ENCODE results near the gene NR6A1. TPM values are rescaled to one million over a fixed set of nuclear protein-coding genes. Genes with fewer than 3 reads are reported as not detected.

Gene NR6A1
- total and polyA plus RNA-seq, 2 experiments from 2014 or later, result 44.2 to 139 TPM

DNA sequence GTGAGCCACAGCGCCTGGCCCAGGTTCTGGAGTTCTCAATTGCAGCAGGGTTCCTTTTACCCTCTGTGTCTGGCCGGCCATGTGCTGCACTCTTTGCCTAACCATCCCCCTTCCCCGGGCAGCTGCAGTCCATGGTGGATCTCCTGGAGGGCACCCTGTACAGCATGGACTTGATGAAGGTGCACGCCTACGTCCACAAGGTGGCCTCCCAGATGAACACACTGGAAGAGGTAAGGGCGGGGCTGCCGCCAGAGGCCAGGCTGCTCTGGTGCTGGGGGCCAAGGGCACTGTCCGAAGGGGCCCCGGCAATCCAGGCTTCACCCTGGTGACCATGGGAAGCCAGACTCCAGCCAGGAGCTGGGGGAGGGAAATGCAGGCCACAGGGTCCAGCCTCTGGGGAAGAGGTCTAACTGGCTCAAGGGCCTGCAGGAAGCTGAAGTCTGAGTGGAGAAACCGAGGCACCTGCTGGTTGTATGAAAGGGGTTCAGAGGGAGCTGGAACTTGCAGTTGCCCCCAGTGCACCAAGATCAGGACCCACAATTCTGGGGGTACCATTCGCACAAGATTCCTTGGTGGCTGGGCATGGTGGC, 23.9 kb upstream of the NR6A1 start:
- Histone ChIP-seq H2AFZ (no peak overlapping the region), H3K27ac (ENCODE audit: low read depth) (0 out of 2 replicates have a peak overlapping the region, but pooled peaks have one; percentile 3), H3K27me3 (ENCODE audit: insufficient read depth) (no peaks in the 10 kb centered on the region), H3K79me2 (replicated peaks; ENCODE audit: insufficient read depth) (no peaks in the 10 kb centered on the region), H3K9me2 (ENCODE audit: insufficient read depth) (no peaks in the 10 kb centered on the region), H3K4me2 (no peak overlapping the region), H3K4me3 (no peak overlapping the region), H3K4me1 (ENCODE audit: insufficient read depth) (no peaks in the 10 kb centered on the region), H3F3A (replicated peaks; ENCODE audit: low read depth) (no peaks in the 10 kb centered on the region), H4K20me1 (replicated peaks; ENCODE audit: insufficient read depth) (no peaks in the 10 kb centered on the region), H3K36me3 (ENCODE audit: insufficient read depth) (no peaks in the 10 kb centered on the region)
- TF ChIP-seq, protein P1, sequence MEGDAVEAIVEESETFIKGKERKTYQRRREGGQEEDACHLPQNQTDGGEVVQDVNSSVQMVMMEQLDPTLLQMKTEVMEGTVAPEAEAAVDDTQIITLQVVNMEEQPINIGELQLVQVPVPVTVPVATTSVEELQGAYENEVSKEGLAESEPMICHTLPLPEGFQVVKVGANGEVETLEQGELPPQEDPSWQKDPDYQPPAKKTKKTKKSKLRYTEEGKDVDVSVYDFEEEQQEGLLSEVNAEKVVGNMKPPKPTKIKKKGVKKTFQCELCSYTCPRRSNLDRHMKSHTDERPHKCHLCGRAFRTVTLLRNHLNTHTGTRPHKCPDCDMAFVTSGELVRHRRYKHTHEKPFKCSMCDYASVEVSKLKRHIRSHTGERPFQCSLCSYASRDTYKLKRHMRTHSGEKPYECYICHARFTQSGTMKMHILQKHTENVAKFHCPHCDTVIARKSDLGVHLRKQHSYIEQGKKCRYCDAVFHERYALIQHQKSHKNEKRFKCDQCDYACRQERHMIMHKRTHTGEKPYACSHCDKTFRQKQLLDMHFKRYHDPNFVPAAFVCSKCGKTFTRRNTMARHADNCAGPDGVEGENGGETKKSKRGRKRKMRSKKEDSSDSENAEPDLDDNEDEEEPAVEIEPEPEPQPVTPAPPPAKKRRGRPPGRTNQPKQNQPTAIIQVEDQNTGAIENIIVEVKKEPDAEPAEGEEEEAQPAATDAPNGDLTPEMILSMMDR (conservative IDR thresholded peaks at IDR 0.05; ENCODE audit: low read depth in 2 of 2), result peak; percentile 24 to 55; a peak in 2 of 4 replicates
- TF ChIP-seq CREB1 (CRISPR knock-in tag; IDR thresholded peaks at IDR 0.05; ENCODE audit: low read depth), result no peak
- no peaks in the 10 kb centered on the region for H3K36me3 Mint-ChIP-seq (ENCODE audit: low read depth)
- H3K4me1 Mint-ChIP-seq, result peaks cover 4% of the 10 kb centered on the region; the same call in 1 of the 3 replicates
- no peak overlapping the region for H3K4me3 Mint-ChIP-seq
- H3K27me3 Mint-ChIP-seq (ENCODE audit: insufficient read depth, low read depth, poor library complexity), result peaks cover 3% of the 10 kb centered on the region
- H3K9me3 Mint-ChIP-seq, result no peaks in the 10 kb centered on the region
- H3K27ac Mint-ChIP-seq, result no peak overlapping the region
- ATAC-seq, result peak; percentile 35
- no peak for DNase-seq (ENCODE audit: low spot score)

DNA sequence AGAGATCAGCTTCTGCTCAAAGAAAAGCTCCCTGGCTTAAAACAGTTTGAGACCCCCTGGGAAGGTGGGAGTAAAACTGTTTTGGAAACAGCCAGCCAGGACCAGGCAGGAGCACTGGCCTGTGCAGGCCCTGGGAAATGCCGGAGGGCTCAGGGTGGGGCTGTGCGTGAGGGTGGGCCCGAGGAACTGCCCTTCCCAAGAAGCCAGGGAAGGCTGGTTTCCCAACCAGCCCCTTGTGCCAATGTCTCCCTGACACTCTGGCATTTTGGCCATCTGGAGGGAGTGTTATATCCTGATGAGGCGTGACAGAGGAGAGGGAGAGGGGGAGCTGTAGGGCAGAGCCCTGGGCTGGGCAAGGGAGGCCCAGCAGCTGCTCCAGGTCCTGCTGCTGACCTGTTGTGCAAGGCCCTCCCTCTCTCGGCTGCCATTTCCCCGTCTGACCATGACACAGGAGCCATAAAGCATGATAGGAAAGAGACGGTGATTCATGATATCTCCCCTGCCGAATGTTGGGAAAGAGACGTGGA, 22.0 kb upstream of the NR6A1 start:
- TF ChIP-seq POLR2AphosphoS5 (IDR thresholded peaks at IDR 0.05; ENCODE audit: low read depth), result no peak
- no peak for TF ChIP-seq ZNF114 (CRISPR knock-in tag; IDR thresholded peaks at IDR 0.05)
- TF ChIP-seq, protein P1 (conservative IDR thresholded peaks at IDR 0.05; ENCODE audit: low read depth in 2 of 2), result no peak
- no peak for TF ChIP-seq NANOG (IDR thresholded peaks at IDR 0.05; ENCODE audit: borderline replicate concordance)
- TF ChIP-seq ZNF331 (CRISPR knock-in tag; IDR thresholded peaks at IDR 0.05; ENCODE audit: low read depth), result no peak
- ATAC-seq (peak; percentile 44), DNase-seq (ENCODE audit: low spot score) (no peak)
- Histone ChIP-seq H4K20me1 (replicated peaks; ENCODE audit: insufficient read depth) (no peaks in the 10 kb centered on the region), H3F3A (replicated peaks; ENCODE audit: low read depth) (no peaks in the 10 kb centered on the region), H3K79me2 (replicated peaks; ENCODE audit: insufficient read depth) (no peaks in the 10 kb centered on the region), H3K27ac (ENCODE audit: low read depth) (no peak overlapping the region), H3K4me1 (ENCODE audit: insufficient read depth) (no peaks in the 10 kb centered on the region), H2AFZ (no peak overlapping the region), H3K4me3 (no peak overlapping the region), H3K36me3 (ENCODE audit: insufficient read depth) (no peaks in the 10 kb centered on the region), H3K27me3 (ENCODE audit: insufficient read depth) (no peaks in the 10 kb centered on the region), H3K4me2 (no peak overlapping the region), H3K9me2 (ENCODE audit: insufficient read depth) (no peaks in the 10 kb centered on the region)
- no peak overlapping the region for H3K27ac Mint-ChIP-seq
- H3K4me3 Mint-ChIP-seq, result no peak overlapping the region; the same call in 2 of the 3 replicates
- peaks cover 3% of the 10 kb centered on the region for H3K27me3 Mint-ChIP-seq (ENCODE audit: insufficient read depth, low read depth, poor library complexity)
- no peaks in the 10 kb centered on the region for H3K9me3 Mint-ChIP-seq
- no peaks in the 10 kb centered on the region for H3K36me3 Mint-ChIP-seq (ENCODE audit: low read depth)
- H3K4me1 Mint-ChIP-seq, result 0 out of 3 replicates have a peak, but pooled peaks cover 3% of the 10 kb centered on the region
